SK-N-MC (cell line): ENCODE results near the gene UNK.

Source experiments
- DNase-seq: peaks from one replicate; pipeline ENCODE4 v3.0.0-alpha.2; 2011; ENCODE audit warnings: low read depth, low spot score
- H3K27ac ChIP-seq: fragments of 200-600 bp; sonication (generic); 2 replicates; pipeline ENCODE4 v1.5.1; 2016; ENCODE audit warnings: mixed run types
- H3K36me3 ChIP-seq: fragments of 200-600 bp; sonication (generic); 2 replicates; pipeline ENCODE4 v1.6.1; 2017; ENCODE audit warnings: antibody characterized with exemption, low read length, mixed read lengths; ENCODE audit not compliant: insufficient read depth
- H3K4me3 ChIP-seq: fragments of 200-600 bp; sonication (generic); 2 replicates; pipeline ENCODE4 v1.5.1; 2016
- H3K9ac ChIP-seq: fragments of 200-600 bp; sonication (generic); 2 replicates; pipeline ENCODE4 v1.8.0; 2017; ENCODE audit warnings: mixed run types, mixed read lengths; ENCODE audit not compliant: insufficient read length
- H3K9me3 ChIP-seq: fragments of 200-600 bp; sonication (generic); 2 replicates; pipeline ENCODE4 v1.6.1; 2017; ENCODE audit warnings: low read depth, mild to moderate bottlenecking, antibody characterized with exemption, low read length, moderate library complexity, mixed read lengths
- EZH2 ChIP-seq: fragments of 200-600 bp; sonication (generic); IDR thresholded peaks from one replicate; pipeline ENCODE4 v1.6.1; 2017; ENCODE audit warnings: antibody characterized with exemption
- FOXP2 ChIP-seq: optimal IDR thresholded peaks from 2 replicates; pipeline ENCODE3; 2011; ENCODE audit warnings: mild to moderate bottlenecking, moderate library complexity; ENCODE audit not compliant: insufficient read depth; ENCODE audit errors: extremely low read length, control extremely low read depth
- POLR2AphosphoS5 ChIP-seq: IDR thresholded peaks from 2 replicates; pipeline ENCODE4 v1.6.1; 2012; ENCODE audit warnings: mild to moderate bottlenecking, low read depth, low read length, borderline replicate concordance

The UNK gene

GRCh38 chr17:75783803-75784472, 668 bp upstream of the UNK start:
- H3K36me3 ChIP-seq, result peaks cover 3% of the 10 kb centered on the region
- TF ChIP-seq FOXP2, result no peak
- no peak for TF ChIP-seq EZH2
- TF ChIP-seq POLR2AphosphoS5, result no peak
- no peak for DNase-seq
- no peaks in the 10 kb centered on the region for H3K9me3 ChIP-seq
- peak overlapping the region; percentile 100 for H3K9ac ChIP-seq
- peak overlapping the region; percentile 86 for H3K4me3 ChIP-seq
- H3K27ac ChIP-seq, result peak overlapping the region; percentile 76

GRCh38 chr17:75785016-75785890, 647 bp downstream of the UNK start:
- H3K9ac ChIP-seq, result peak overlapping the region; percentile 100
- peak overlapping the region; percentile 86 for H3K4me3 ChIP-seq
- no peak for DNase-seq
- peaks cover 2% of the 10 kb centered on the region; the same call in 1 of the 2 replicates for H3K36me3 ChIP-seq
- H3K9me3 ChIP-seq, result no peaks in the 10 kb centered on the region
- peak overlapping the region; percentile 97 for H3K27ac ChIP-seq
- TF ChIP-seq FOXP2, result no peak
- TF ChIP-seq EZH2, result no peak
- TF ChIP-seq POLR2AphosphoS5, result peak; percentile 73

GRCh38 chr17:75791254-75791653, 6.6 kb downstream of the UNK start:
- no peak overlapping the region for H3K9ac ChIP-seq
- peak overlapping the region; percentile 37; the same call in 1 of the 2 replicates for H3K27ac ChIP-seq
- no peak for DNase-seq
- no peak overlapping the region for H3K4me3 ChIP-seq
- H3K9me3 ChIP-seq, result no peaks in the 10 kb centered on the region
- peaks cover 47% of the 10 kb centered on the region for H3K36me3 ChIP-seq
- no peak for TF ChIP-seq EZH2

GRCh38 chr17:75793460-75793859, 8.9 kb downstream of the UNK start:
- H3K9ac ChIP-seq, result no peak overlapping the region
- peaks cover 67% of the 10 kb centered on the region for H3K36me3 ChIP-seq
- no peaks in the 10 kb centered on the region for H3K9me3 ChIP-seq
- no peak overlapping the region for H3K4me3 ChIP-seq
- TF ChIP-seq POLR2AphosphoS5 (no peak), FOXP2 (no peak), EZH2 (no peak)
- no peak overlapping the region for H3K27ac ChIP-seq
- DNase-seq, result no peak

- TF ChIP-seq POLR2AphosphoS5 (no peak), EZH2 (no peak), FOXP2 (no peak)
- peaks cover 76% of the 10 kb centered on the region for H3K36me3 ChIP-seq
Measured at GRCh38 chr17:75795820-75796607, 11.4 kb downstream of the UNK start.

GRCh38 chr17:75799402-75799801, 14.8 kb downstream of the UNK start:
- Histone ChIP-seq H3K27ac (no peak overlapping the region), H3K9me3 (no peaks in the 10 kb centered on the region), H3K9ac (no peak overlapping the region), H3K4me3 (no peak overlapping the region), H3K36me3 (peaks cover 54% of the 10 kb centered on the region)
- TF ChIP-seq EZH2, result no peak
- no peak for TF ChIP-seq FOXP2
- no peak for TF ChIP-seq POLR2AphosphoS5
- no peak for DNase-seq

More at GRCh38 chr17:75795820-75796607, 11.4 kb downstream of the UNK start:
- no peak overlapping the region for H3K4me3 ChIP-seq
- no peak for DNase-seq
- H3K27ac ChIP-seq, result peak overlapping the region; percentile 40; the same call in 1 of the 2 replicates
- peak overlapping the region; percentile 26 for H3K9ac ChIP-seq
- H3K9me3 ChIP-seq, result no peaks in the 10 kb centered on the region

- Histone ChIP-seq H3K36me3 (peaks cover 16% of the 10 kb centered on the region; the same call in 1 of the 2 replicates), H3K4me3 (no peak overlapping the region), H3K9me3 (no peaks in the 10 kb centered on the region), H3K27ac (no peak overlapping the region), H3K9ac (no peak overlapping the region)
- DNase-seq, result no peak
- TF ChIP-seq EZH2, result no peak
- no peak for TF ChIP-seq POLR2AphosphoS5
- TF ChIP-seq FOXP2, result no peak
Measured at GRCh38 chr17:75803883-75804282, 19.3 kb downstream of the UNK start.

- H3K36me3 ChIP-seq, result peaks cover 17% of the 10 kb centered on the region; the same call in 1 of the 2 replicates
- DNase-seq, result no peak
- H3K9ac ChIP-seq, result no peak overlapping the region
- no peak overlapping the region for H3K4me3 ChIP-seq
- no peaks in the 10 kb centered on the region for H3K9me3 ChIP-seq
- TF ChIP-seq FOXP2 (no peak), EZH2 (no peak), POLR2AphosphoS5 (no peak)
- H3K27ac ChIP-seq, result no peak overlapping the region
Measured at GRCh38 chr17:75806822-75807500, 22.4 kb downstream of the UNK start.
